Adrenal gland (tissue), 12 donors: ENCODE results near the gene CBX5. TPM values are rescaled to one million over a fixed set of nuclear protein-coding genes. Genes with fewer than 3 reads are reported as not detected.

Experiments used
- DNase-seq, 7 donors: peaks; one replicate each; pipeline ENCODE4 v3.0.0-alpha.2; 2019 to 2020
- H3K27ac ChIP-seq, 5 donors: fragments of 200-600 bp; sonication (generic) in 4 of 5; 1 replicate in 3 of 5; 2 replicates in 2 of 5; pipeline versions ENCODE4 v1.5.1 to v1.8.0; 2016 to 2020; ENCODE audit warnings: mild to moderate bottlenecking in 1 of 5
- H3K27me3 ChIP-seq: fragments of 200-600 bp; 2 replicates; pipeline ENCODE4 v1.8.0; 2021
- H3K36me3 ChIP-seq, 2 donors: fragments of 200-600 bp; replicated peaks in 1 of 2; 1 replicate in 1 of 2; 2 replicates in 1 of 2; pipeline versions ENCODE4 v1.5.1 to v1.8.0; 2018 to 2022
- H3K4me1 ChIP-seq, 2 donors: fragments of 200-600 bp; replicated peaks in 1 of 2; 1 replicate in 1 of 2; 2 replicates in 1 of 2; pipeline versions ENCODE4 v1.5.1 to v1.8.0; 2018 to 2021
- H3K4me3 ChIP-seq, 4 donors: fragments of 200-600 bp; sonication (generic) in 3 of 4; one replicate each; pipeline ENCODE4 v1.5.1; 2016 to 2018
- H3K9me3 ChIP-seq, 3 donors: fragments of 200-600 bp; sonication (generic) in 1 of 3; replicated peaks in 1 of 3; 1 replicate in 2 of 3; 2 replicates in 1 of 3; pipeline versions ENCODE4 v1.5.1 to v1.8.0; 2016 to 2021
- CTCF ChIP-seq, 6 experiments: fragments of 450-650 bp in 4 of 6; fragments of 200-600 bp in 2 of 6; sonication (generic) in 1 of 6; IDR thresholded peaks; 1 replicate in 5 of 6; 2 replicates in 1 of 6; pipeline versions ENCODE4 v1.5.1 to v1.8.0; 2016 to 2021; ENCODE audit warnings: antibody characterized with exemption in 6 of 6, mild to moderate bottlenecking in 2 of 6, moderate library complexity in 1 of 6
- POLR2A ChIP-seq, 2 donors: fragments of 450-650 bp; IDR thresholded peaks; one replicate each; pipeline ENCODE4 v1.6.1; 2017; ENCODE audit warnings: antibody characterized with exemption in 2 of 2, mild to moderate bottlenecking in 2 of 2, moderate library complexity in 1 of 2
- WGBS, 4 donors: extraction: QIAGEN DNeasy Blood & Tissue Kit in 2 of 4; methylation state at CpG; one replicate each; pipeline versions ENCODE4 v1.1.5 to v1.1.7; 2013 to 2017; 5-methylcytosine and 5-hydroxymethylcytosine counted together
- intact Hi-C, 2 donors: fragments of 100-400 bp; cut with DNase I; formaldehyde crosslinking; loops; one replicate each; pipeline versions ENCODE4 v1.14.1 to v1.15.0; 2022 to 2023
- polyA plus RNA-seq, 3 donors: library from polyadenylated mRNA; stranded (reverse); fragments of 200-250 nt in 2 of 3; fragments of 350-450 nt in 1 of 3; fragmentation: Illumina TruSeq in 1 of 3; extraction: RNeasy Lipid Tissue Mini Kit (QIAGEN cat#74804) in 1 of 3; gene quantifications; one replicate each; pipeline ENCODE4 v1.2.3, GENCODE V29; 2013 to 2014
- total RNA-seq, 9 donors: library from RNA; depleted of rRNA in 4 of 9; stranded (reverse); fragments of >200 nt in 4 of 9; fragments of 120-200 nt in 1 of 9; fragmentation: NEBNext Ultra II Directional in 1 of 9; extraction: Animal tissue kit (Norgen Biotek cat#: 25700) in 1 of 9; gene quantifications; one replicate each; pipeline versions ENCODE4 v1.1.0 to v1.2.4, GENCODE V29; 2013 to 2023
- donor health status: healthy with polysubstance abuse.
- donor health status: Bipolar disorder and iron deficiency.
- donor health status: DM: yes; HTN: yes; CAD: no.
- donor health status: DM: no; HTN: no; CAD: no.
- donor health status: DM: no; HTN: no; CAD: no.
- donor health status: DM: yes; HTN: yes; CAD: no.

The CBX5 gene
- total and polyA plus RNA-seq, 12 donors, result 8.2 to 88.4 (median 54.6) TPM

DNA sequence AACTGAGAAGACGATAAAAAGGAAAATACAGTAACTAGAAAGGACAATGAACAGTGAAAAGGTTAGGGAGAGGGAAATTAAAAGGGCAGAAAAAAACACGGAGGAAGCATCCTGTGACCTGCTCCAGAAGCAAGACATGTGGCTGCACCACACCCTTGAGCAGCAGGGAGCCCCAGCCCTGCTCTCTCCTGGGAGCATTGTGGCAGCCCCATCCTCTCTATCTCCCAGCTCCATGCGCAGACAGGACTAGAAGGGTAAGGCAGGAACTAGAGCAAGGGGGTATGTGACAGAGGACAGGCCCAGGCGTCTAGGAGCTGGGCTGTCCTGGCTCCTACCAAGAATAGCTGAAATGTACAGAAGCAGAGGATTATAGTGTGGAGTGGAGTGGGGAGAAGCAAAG is 52.5 kb downstream of the CBX5 start:
- no peaks in the 10 kb centered on the region for H3K27me3 ChIP-seq
- peaks cover 0 to 4% of the 10 kb centered on the region in 2 donors for H3K4me1 ChIP-seq
- WGBS, 4 donors, result 63 to 78% (median 72%) methylated on average over 4 of the region's 4 CpGs
- intact Hi-C loops, result no loop called here
- TF ChIP-seq POLR2A (IDR thresholded peaks at IDR 0.05), result no peak
- TF ChIP-seq CTCF (IDR thresholded peaks at IDR 0.05), result no peak
- no peak overlapping the region for H3K27ac ChIP-seq
- H3K36me3 ChIP-seq, result no peaks in the 10 kb centered on the region
- H3K9me3 ChIP-seq, result no peaks in the 10 kb centered on the region
- H3K4me3 ChIP-seq, result no peak overlapping the region
- DNase-seq, result no peak

- no peaks in the 10 kb centered on the region for H3K27me3 ChIP-seq
These were observed 54.3 kb downstream of the CBX5 start for GRCh38 chr12:54225666-54226065.

GRCh38 chr12:54222609-54223008 is 57.3 kb downstream of the CBX5 start:
- intact Hi-C loops, result loop anchor here in 1 of 2 donors (5.0 kb wide), 1 partner anchor 140 kb away; the partner anchor contains the start of gene GPR84

More at GRCh38 chr12:54225666-54226065, 54.3 kb downstream of the CBX5 start:
- Histone ChIP-seq H3K9me3 (no peaks in the 10 kb centered on the region), H3K4me1 (peaks cover 0 to 4% of the 10 kb centered on the region in 2 donors), H3K4me3 (no peak overlapping the region), H3K36me3 (no peaks in the 10 kb centered on the region), H3K27ac (no peak overlapping the region)
- no peak for DNase-seq
- 70 to 94% (median 83%) methylated on average over 1 of the region's 1 CpG for WGBS, 4 donors
- TF ChIP-seq CTCF (IDR thresholded peaks at IDR 0.05), result no peak
- TF ChIP-seq POLR2A (IDR thresholded peaks at IDR 0.05), result no peak
- intact Hi-C loops, result no loop called here

GRCh38 chr12:54221402-54221984 is 58.4 kb downstream of the CBX5 start:
- TF ChIP-seq CTCF (IDR thresholded peaks at IDR 0.05), result no peak
- no peak for TF ChIP-seq POLR2A (IDR thresholded peaks at IDR 0.05)
- no peak for DNase-seq
- intact Hi-C loops, result loop anchor here in 1 of 2 donors (5.0 kb wide), 1 partner anchor 141 kb away; the partner anchor contains the start of gene GPR84
- WGBS, 4 donors, result 70 to 82% (median 78%) methylated on average over 6 of the region's 6 CpGs
- peaks cover 4% of the 10 kb centered on the region for H3K27me3 ChIP-seq
- H3K9me3 ChIP-seq, result no peaks in the 10 kb centered on the region
- H3K36me3 ChIP-seq, result no peaks in the 10 kb centered on the region
- H3K4me3 ChIP-seq, result no peak overlapping the region
- H3K4me1 ChIP-seq, result peaks cover 0 to 9% of the 10 kb centered on the region in 2 donors
- H3K27ac ChIP-seq, result no peak overlapping the region

More at GRCh38 chr12:54222609-54223008, 57.3 kb downstream of the CBX5 start:
- peaks cover 4% of the 10 kb centered on the region for H3K27me3 ChIP-seq
- H3K9me3 ChIP-seq, result no peaks in the 10 kb centered on the region
- 84 to 95% (median 90%) methylated on average over 1 of the region's 1 CpG for WGBS, 4 donors
- TF ChIP-seq POLR2A (IDR thresholded peaks at IDR 0.05) (no peak), CTCF (IDR thresholded peaks at IDR 0.05) (no peak)
- H3K27ac ChIP-seq, result no peak overlapping the region
- H3K4me1 ChIP-seq, result peaks cover 0 to 4% of the 10 kb centered on the region in 2 donors
- no peak overlapping the region for H3K4me3 ChIP-seq
- DNase-seq, result no peak
- H3K36me3 ChIP-seq, result no peaks in the 10 kb centered on the region
